GM19351 (cell line): ENCODE results near the gene BTBD17.

Experiments
- ATAC-seq: cut with Tn5 transposase; IDR thresholded peaks from one replicate; pipeline ENCODE4 v1.9.1; 2021; ENCODE audit warnings: mild to moderate bottlenecking, moderate library complexity; ENCODE audit not compliant: unreplicated experiment

Gene BTBD17

DNA sequence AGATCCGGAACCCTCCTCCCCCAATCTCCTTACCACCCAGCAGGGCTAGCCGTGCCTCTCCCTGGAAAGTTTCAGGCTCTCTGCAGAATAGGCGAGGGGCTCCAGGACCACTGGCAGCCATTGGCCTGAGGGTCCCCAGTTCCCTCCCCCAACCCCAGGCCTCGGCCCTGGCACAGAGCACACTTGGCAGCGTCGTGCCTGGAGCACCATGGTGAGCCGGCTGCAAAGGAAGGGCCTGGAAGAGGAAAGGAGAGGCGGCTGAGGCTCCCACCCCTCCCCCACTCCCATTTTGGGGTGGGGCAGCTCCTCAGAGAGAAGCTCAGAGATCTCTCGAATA lies 369 bp upstream of the BTBD17 start:
- ATAC-seq: no peak

GRCh38 chr17:74360899-74361229 lies 804 bp downstream of the BTBD17 start:
- ATAC-seq: no peak

DNA sequence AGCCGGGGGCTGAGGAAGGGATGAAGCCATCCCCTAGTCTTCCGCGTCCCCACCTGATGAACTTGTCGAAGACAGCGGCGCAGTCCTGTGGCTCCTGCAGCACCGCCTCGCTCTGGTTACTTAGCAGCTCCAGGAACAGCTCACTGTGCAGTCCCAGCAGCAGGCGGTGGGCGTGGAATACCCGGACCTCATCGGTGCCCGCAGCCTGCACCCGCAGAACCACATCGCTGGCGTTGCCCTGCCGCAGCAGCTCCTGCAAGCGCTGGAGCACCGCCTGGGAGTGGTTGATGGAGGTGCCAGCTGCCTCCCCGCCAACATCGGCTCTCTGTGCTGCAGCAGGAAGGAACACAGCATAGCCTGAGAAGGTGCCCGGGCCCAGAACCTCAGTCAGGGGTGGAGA lies 1.8 kb downstream of the BTBD17 start:
- no peak for ATAC-seq

DNA sequence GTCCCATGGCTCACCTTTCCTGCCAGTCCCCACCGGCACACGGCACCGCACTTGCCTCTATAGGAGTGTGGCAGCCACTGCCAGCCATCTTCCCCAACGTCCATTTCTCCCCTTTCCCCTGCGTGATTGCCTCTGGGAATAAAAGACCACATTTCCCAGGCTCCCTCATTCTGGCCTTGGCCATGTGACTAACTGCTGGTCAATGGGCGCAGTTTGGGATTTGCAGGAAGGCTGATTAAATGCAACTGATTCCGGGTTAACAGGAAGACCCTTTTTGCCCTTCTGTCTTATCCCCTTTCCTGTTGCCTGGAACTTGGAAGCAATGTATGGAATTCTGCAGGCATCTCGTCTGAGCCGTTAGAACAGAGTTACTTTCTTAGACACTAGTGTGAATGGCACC lies 3.0 kb downstream of the BTBD17 start:
- no peak for ATAC-seq

DNA sequence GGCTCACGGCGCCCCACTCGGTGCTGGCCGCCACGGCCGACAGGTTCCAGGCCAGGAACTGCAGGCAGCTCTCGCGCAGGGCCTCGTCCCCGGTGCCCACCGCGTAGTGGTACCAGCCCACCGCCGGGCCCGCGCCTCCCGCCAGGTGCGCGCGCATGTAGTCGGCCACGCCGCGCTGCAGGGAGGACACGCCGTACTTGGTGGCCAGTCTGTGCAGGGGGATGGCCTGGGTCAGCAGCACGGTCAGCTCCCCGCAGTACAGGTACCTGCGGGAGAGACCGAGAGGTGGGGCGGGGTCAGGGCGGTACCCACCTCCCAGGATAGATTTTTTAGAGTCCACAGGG lies 4.2 kb downstream of the BTBD17 start:
- ATAC-seq: no peak

- no peak for ATAC-seq
Measured at GRCh38 chr17:74356646-74357465, 4.8 kb downstream of the BTBD17 start.

DNA sequence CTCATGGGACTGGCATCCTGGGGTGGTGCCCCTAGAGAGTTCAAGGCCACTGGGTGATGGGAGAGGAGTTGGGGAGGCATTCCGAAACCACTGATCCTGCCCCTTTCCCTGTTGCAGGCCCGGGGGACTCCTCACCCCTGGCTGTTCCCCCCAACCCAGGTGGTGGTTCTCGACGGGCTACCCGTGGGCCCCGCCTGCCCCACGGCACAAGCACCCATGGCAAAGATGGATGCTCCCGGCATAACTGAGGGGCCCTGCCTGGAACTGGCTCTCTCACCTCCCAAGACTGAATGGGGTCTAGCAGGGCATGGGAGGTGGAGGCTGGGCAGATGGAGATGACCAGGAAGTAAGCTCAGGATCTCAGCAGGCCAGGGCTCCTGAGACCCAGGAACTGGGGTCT lies 6.6 kb downstream of the BTBD17 start:
- ATAC-seq: no peak

- ATAC-seq: no peak
Measured at GRCh38 chr17:74354561-74354960, 7.1 kb downstream of the BTBD17 start.

GRCh38 chr17:74354123-74354522 lies 7.5 kb downstream of the BTBD17 start:
- ATAC-seq: peak; percentile 59

- ATAC-seq: no peak
Measured at GRCh38 chr17:74353446-74354060, 8.1 kb downstream of the BTBD17 start.

- ATAC-seq: no peak
Measured at GRCh38 chr17:74351552-74352210, 10.0 kb downstream of the BTBD17 start.

DNA sequence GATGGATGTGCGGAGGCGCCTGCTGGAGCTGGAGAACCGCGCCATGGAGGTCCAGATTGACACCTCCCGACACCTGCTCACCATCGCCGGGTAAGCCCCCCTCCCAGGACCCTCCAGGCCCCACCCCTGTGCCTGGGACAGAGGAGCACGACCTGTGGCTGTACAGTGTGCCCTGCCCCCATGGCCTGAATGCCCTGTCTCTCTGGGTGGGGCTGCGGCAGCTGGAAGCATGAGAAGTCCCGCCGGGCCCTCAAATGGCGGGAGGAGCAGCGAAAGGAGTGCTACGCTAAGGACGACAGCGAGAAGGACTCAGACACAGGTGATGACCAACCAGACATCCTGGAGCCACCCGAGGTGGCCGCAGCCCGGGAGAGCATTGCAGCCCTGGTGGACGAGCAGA lies 11.2 kb downstream of the BTBD17 start:
- no peak for ATAC-seq

- ATAC-seq: no peak
Measured at GRCh38 chr17:74349120-74349519, 12.5 kb downstream of the BTBD17 start.

DNA sequence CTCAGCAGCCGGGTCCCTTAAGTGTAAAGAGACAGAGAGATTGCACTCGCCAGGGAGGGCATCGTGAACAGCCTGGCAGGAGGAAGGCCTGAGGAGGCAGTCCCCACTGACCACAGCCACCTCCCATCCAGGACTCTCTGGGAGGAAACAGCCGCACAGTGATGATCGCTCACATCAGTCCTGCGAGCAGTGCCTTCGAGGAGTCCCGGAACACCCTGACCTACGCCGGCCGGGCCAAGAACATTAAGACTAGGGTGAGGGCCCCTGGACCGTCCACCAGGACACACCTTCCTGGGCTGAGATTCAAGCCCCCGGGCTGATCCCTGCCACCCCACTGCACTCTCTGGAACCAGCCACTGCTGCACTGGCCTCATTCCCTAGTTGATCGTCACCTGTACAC lies 14.0 kb downstream of the BTBD17 start:
- ATAC-seq: no peak

DNA sequence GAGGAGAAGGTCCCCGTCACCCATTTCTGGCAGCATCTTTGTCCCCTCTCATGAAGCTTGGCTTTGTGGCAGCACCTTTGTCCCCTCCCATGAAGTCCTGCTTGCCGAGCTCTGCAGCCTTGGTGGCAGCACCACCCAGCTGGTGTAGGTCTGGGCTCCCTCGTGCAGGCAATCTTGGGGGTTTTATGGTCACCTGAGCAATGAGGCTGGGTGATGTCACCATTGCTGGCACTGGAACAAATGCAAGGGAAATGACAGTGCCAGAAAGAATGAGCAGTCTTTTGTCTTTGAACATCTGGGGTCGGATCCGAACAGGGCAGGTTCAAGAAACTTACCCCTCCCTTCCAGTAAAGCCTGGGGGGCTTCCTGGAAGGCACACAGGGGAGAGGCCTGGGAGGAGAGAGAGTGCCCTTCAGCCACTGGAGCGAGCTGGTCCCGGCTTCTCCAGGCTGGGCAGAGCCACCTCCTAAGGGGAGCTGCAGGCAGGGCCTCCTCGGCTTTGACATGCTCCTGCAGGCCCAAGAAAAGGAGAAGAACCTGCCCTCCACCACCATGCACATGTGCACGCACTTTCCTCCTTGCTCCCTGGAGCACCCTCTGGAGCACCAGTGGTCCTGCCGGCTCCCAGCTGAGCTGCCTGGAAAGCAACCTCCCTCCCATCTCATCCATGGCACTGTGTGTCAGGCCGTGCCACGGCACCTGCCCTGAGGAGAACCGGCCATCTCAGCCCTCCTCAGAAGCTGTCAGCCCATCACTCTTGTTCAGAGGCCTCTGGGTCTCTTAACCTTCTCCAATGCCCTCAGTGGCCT lies 16.0 kb downstream of the BTBD17 start:
- no peak for ATAC-seq

DNA sequence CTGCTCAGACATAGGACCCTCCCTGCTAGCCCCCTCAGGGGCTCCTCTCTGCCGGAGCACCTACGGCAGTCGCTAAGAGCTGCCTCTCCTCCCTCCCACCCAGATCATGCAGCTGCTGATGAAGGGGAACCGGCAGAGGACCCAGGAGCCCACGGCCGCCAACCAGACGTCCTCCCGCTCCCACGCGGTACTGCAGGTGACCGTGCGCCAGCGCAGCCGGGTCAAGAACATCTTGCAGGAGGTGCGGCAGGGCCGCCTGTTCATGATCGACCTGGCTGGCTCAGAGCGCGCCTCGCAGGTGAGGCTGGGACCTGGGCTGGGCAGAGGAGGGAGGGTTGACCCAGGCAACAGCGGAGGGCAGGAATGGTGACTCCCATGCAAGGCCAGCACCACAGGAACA lies 17.0 kb downstream of the BTBD17 start:
- no peak for ATAC-seq

- ATAC-seq: no peak
Measured at GRCh38 chr17:74343526-74344284, 18.0 kb downstream of the BTBD17 start.

GRCh38 chr17:74343121-74343520 lies 18.5 kb downstream of the BTBD17 start:
- ATAC-seq: no peak

DNA sequence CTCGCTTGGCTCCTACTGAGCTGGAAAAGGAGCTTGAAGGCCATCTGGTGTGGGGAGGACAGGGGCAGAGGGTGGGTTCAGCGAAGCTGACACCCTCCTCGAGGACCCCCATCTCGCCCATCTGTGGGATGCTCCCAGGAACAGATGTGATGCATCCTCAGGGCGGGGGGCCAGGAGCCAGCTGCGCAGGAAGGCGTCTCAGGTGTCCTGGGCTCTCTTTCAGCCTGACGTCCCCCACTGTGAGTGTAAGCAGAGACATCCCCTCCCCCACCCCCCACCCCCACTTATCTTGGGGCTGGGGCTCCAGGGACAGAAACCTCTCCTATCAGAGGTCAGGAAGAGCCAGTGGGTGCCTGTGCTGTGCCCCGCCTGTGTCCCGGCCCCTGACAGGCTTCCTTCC lies 19.4 kb downstream of the BTBD17 start:
- ATAC-seq: no peak

DNA sequence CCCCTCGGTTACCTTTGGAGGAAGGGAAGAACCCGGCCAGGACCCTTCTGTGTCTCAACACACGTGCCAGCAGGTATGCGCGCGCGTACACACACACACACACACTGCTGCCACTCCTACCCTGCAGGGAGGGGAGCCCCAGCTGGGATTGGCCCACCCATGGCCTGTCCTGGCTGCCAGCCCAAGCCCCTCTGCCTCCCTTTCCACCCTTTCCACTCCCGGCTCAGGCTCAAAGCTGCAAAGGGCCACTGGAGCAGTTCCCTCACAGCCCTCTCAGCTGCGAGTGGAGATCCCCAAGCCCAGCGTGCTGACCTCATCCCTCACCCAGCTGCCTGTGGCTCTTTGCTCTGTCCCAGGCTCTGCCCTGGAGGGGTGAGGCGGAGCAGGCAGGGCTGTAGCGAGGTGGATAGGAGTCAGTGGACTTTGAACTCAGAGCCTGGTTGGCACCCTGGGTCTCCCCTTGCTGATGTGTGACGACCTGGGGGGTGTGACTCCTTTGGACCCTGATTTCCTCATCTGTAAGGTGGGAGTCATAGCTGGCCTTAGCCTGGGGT lies 21.1 kb downstream of the BTBD17 start:
- no peak for ATAC-seq
